BLaER1 (cell line): Measurements from ENCODE around the gene LSM4.

Experiments used
- H3K27ac ChIP-seq: shearing (Covaris generic); formaldehyde crosslinking; 2 replicates; pipeline ENCODE4 v1.8.1; 2022
- H3K27me3 ChIP-seq: shearing (Covaris generic); formaldehyde crosslinking; 2 replicates; pipeline ENCODE4 v1.8.1; 2022
- H3K36me3 ChIP-seq: shearing (Covaris generic); formaldehyde crosslinking; 2 replicates; pipeline ENCODE4 v1.8.1; 2022
- H3K4me1 ChIP-seq: shearing (Covaris generic); formaldehyde crosslinking; 2 replicates; pipeline ENCODE4 v1.8.1; 2022
- H3K4me2 ChIP-seq: shearing (Covaris generic); formaldehyde crosslinking; 2 replicates; pipeline ENCODE4 v1.8.1; 2022
- H3K4me3 ChIP-seq: shearing (Covaris generic); formaldehyde crosslinking; 2 replicates; pipeline ENCODE4 v1.8.1; 2022
- H3K9ac ChIP-seq: shearing (Covaris generic); formaldehyde crosslinking; 2 replicates; pipeline ENCODE4 v1.8.1; 2022
- H3K9me3 ChIP-seq: shearing (Covaris generic); formaldehyde crosslinking; 2 replicates; pipeline ENCODE4 v1.8.1; 2022
- H4K20me1 ChIP-seq: shearing (Covaris generic); formaldehyde crosslinking; 2 replicates; pipeline ENCODE4 v1.8.1; 2022
- Cebpa-rat ChIP-seq: shearing (Covaris generic); IDR thresholded peaks from 2 replicates; pipeline ENCODE4 v1.8.1; 2022

Gene LSM4

GRCh38 chr19:18294467-18294864, 28.4 kb downstream of the LSM4 start:
- H3K27ac ChIP-seq, result 0 out of 2 replicates have a peak overlapping the region, but pooled peaks have one; percentile 40
- H3K9me3 ChIP-seq, result no peaks in the 10 kb centered on the region
- peaks cover 47% of the 10 kb centered on the region for H3K4me1 ChIP-seq
- H3K36me3 ChIP-seq, result no peaks in the 10 kb centered on the region
- TF ChIP-seq Cebpa-rat, result no peak
- H3K4me3 ChIP-seq, result no peak overlapping the region
- peak overlapping the region; percentile 97 for H3K4me2 ChIP-seq
- peak overlapping the region; percentile 2; the same call in 1 of the 2 replicates for H3K9ac ChIP-seq
- no peaks in the 10 kb centered on the region for H3K27me3 ChIP-seq
- H4K20me1 ChIP-seq, result no peaks in the 10 kb centered on the region

GRCh38 chr19:18293642-18294466, 29.0 kb downstream of the LSM4 start:
- Histone ChIP-seq H3K9me3 (no peaks in the 10 kb centered on the region), H3K27ac (peak overlapping the region; percentile 51), H3K36me3 (no peaks in the 10 kb centered on the region), H3K4me2 (peak overlapping the region; percentile 97), H3K4me1 (peaks cover 47% of the 10 kb centered on the region), H3K9ac (peak overlapping the region; percentile 2; the same call in 1 of the 2 replicates), H4K20me1 (no peaks in the 10 kb centered on the region), H3K27me3 (no peaks in the 10 kb centered on the region), H3K4me3 (no peak overlapping the region)
- TF ChIP-seq Cebpa-rat, result no peak

- peaks cover 51% of the 10 kb centered on the region for H3K4me1 ChIP-seq
- peak overlapping the region; percentile 97 for H3K4me2 ChIP-seq
- TF ChIP-seq Cebpa-rat, result no peak
- no peaks in the 10 kb centered on the region for H4K20me1 ChIP-seq
- no peaks in the 10 kb centered on the region for H3K36me3 ChIP-seq
- peak overlapping the region; percentile 95 for H3K27ac ChIP-seq
- H3K4me3 ChIP-seq, result peak overlapping the region; percentile 81
- no peaks in the 10 kb centered on the region for H3K27me3 ChIP-seq
- no peaks in the 10 kb centered on the region for H3K9me3 ChIP-seq
- peak overlapping the region; percentile 86 for H3K9ac ChIP-seq
Measured at GRCh38 chr19:18292810-18293641, 29.9 kb downstream of the LSM4 start.

GRCh38 chr19:18292462-18292809, 30.4 kb downstream of the LSM4 start:
- Histone ChIP-seq H3K27me3 (no peaks in the 10 kb centered on the region), H4K20me1 (no peaks in the 10 kb centered on the region), H3K9ac (peak overlapping the region; percentile 86), H3K9me3 (no peaks in the 10 kb centered on the region), H3K4me2 (peak overlapping the region; percentile 97), H3K27ac (peak overlapping the region; percentile 95), H3K36me3 (no peaks in the 10 kb centered on the region), H3K4me3 (peak overlapping the region; percentile 81), H3K4me1 (peaks cover 56% of the 10 kb centered on the region)
- TF ChIP-seq Cebpa-rat, result 0 out of 2 replicates have a peak, but pooled peaks have one; percentile 43

- Histone ChIP-seq H3K4me1 (peaks cover 56% of the 10 kb centered on the region), H3K9me3 (no peaks in the 10 kb centered on the region), H4K20me1 (no peaks in the 10 kb centered on the region), H3K36me3 (no peaks in the 10 kb centered on the region), H3K4me3 (peak overlapping the region; percentile 81), H3K4me2 (peak overlapping the region; percentile 97), H3K27me3 (no peaks in the 10 kb centered on the region), H3K27ac (peak overlapping the region; percentile 95), H3K9ac (peak overlapping the region; percentile 86)
- TF ChIP-seq Cebpa-rat, result no peak
Measured at GRCh38 chr19:18291590-18292461, 31.1 kb downstream of the LSM4 start.

GRCh38 chr19:18291019-18291524, 31.8 kb downstream of the LSM4 start:
- Histone ChIP-seq H3K27me3 (no peaks in the 10 kb centered on the region), H3K4me1 (peaks cover 64% of the 10 kb centered on the region), H3K4me3 (peak overlapping the region; percentile 81), H3K36me3 (no peaks in the 10 kb centered on the region), H3K9ac (peak overlapping the region; percentile 86), H4K20me1 (no peaks in the 10 kb centered on the region), H3K27ac (peak overlapping the region; percentile 95), H3K9me3 (no peaks in the 10 kb centered on the region), H3K4me2 (peak overlapping the region; percentile 97)
- TF ChIP-seq Cebpa-rat, result no peak

- no peaks in the 10 kb centered on the region for H3K36me3 ChIP-seq
- H3K9me3 ChIP-seq, result no peaks in the 10 kb centered on the region
- peak overlapping the region; percentile 95 for H3K27ac ChIP-seq
- H3K9ac ChIP-seq, result no peak overlapping the region; the same call in 1 of the 2 replicates
- H3K4me2 ChIP-seq, result peak overlapping the region; percentile 97
- no peaks in the 10 kb centered on the region for H4K20me1 ChIP-seq
- H3K4me3 ChIP-seq, result peak overlapping the region; percentile 81; the same call in 1 of the 2 replicates
- H3K4me1 ChIP-seq, result peaks cover 68% of the 10 kb centered on the region
- H3K27me3 ChIP-seq, result no peaks in the 10 kb centered on the region
- TF ChIP-seq Cebpa-rat, result no peak
Measured at GRCh38 chr19:18290302-18291018, 32.4 kb downstream of the LSM4 start.

GRCh38 chr19:18289471-18290301, 33.2 kb downstream of the LSM4 start:
- H3K27ac ChIP-seq, result peak overlapping the region; percentile 41
- no peak for TF ChIP-seq Cebpa-rat
- H3K4me1 ChIP-seq, result peaks cover 76% of the 10 kb centered on the region
- peak overlapping the region; percentile 97 for H3K4me2 ChIP-seq
- H3K4me3 ChIP-seq, result no peak overlapping the region
- peak overlapping the region; percentile 24; the same call in 1 of the 2 replicates for H3K9ac ChIP-seq
- H3K9me3 ChIP-seq, result no peaks in the 10 kb centered on the region
- no peaks in the 10 kb centered on the region for H3K27me3 ChIP-seq
- H3K36me3 ChIP-seq, result no peaks in the 10 kb centered on the region
- no peaks in the 10 kb centered on the region for H4K20me1 ChIP-seq
